HK-2 (cell line): ENCODE data around the gene CCDC3.
"Not testable (repeated sequence)": the region's sequence is repeated elsewhere in the genome, so short reads cannot be mapped to it uniquely, and the experiment has no call there.

Source experiments
- DNase-seq: peaks from one replicate; pipeline ENCODE4 v3.0.0-alpha.2; 2018; ENCODE audit not compliant: unreplicated experiment

The CCDC3 gene

DNA sequence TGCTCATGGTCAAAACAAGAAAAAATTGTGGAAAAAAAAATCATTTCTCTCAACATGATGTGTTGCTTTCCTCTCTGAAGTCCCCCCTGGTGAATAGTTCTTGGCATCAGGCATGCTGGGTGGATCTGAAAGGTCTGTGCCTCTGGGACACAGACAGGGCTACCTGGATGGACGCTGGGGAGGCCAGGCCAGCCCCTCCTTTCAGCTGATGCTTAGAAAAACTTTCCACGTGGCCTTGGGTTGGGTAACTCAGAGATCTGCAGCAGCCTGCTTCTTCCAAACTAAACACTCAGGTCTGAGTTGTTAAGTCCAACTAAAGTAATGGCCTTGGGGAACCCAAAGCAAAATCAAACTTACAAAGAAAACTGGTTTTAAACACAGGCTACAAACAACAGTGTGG is 113.0 kb downstream of the CCDC3 start:
- no peak for DNase-seq

DNA sequence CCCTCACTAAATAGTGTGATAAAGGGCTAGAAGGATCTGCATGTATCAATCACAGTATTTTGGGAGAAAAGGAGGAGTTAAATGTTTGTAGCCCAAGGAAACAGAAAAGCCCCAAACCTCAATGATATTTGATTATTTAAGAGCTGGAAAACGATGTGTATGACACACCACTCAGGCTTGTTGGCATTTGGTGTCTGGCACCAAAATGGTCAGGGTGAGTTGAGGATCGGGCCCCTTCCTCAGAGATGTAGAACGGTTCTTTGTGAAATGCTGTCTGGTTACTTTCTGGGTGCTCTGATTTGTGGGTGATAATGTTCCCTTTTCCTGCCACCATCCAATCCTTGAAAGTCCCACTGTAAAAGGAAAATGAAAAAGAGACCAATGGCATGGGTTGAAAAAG is 113.7 kb downstream of the CCDC3 start:
- no peak for DNase-seq

DNA sequence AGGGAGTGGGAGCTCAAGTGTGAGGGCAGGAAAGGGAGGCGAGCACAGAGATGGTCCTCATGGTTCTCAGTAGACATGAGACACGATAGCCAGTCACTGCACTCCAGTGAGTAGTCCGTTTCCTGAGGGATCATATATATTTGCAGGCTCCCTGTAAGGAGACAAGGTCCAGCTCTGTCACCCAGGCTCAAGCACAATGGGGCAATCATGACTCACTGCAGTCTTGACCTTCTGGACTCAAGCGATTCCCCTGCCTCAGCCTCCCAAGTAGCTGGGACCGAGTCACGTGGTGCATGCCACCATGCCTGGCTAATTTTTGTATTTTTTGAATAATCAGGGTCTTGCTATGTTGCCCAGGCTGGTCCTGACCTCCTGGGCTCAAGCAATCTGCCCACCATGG is 116.7 kb downstream of the CCDC3 start:
- DNase-seq, result no peak

DNA sequence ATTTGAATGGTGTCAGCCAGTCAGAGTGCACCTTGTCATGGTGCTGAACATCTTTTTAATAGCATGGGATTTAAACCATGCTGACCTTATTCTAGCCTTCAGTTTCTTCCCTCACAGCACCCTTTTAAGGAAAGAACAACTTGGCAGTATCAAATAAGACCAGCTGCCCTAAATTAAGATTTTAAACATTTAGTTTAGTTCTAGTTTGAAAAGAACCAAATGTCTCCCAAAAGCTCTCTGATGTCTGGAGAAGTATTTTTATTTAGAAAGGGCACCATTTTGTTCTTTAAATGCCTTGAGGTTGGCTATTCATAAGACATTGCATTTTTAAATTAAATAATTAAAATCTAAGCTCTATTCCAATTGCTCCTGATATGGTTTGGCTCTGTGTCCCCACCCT is 121.1 kb downstream of the CCDC3 start:
- DNase-seq, result no peak

DNA sequence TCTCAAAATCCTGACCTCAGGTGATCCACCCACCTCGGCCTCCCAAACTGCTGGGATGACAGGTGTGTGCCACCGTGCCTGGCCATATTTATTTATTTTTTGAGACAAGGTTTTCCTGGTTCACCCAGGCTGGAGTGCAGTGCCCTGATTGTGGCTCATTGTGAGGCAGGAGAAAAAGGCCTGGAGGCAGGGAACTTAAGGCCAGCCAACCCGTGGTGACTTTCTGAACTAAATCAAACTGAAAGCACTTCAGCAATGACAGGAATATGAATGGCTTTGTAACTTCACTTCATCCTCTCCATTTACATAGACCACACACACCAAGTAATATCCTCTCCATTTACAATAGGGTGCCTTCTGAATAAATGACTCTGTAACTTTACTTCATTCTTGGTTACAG is 124.4 kb downstream of the CCDC3 start:
- DNase-seq, result no peak

DNA sequence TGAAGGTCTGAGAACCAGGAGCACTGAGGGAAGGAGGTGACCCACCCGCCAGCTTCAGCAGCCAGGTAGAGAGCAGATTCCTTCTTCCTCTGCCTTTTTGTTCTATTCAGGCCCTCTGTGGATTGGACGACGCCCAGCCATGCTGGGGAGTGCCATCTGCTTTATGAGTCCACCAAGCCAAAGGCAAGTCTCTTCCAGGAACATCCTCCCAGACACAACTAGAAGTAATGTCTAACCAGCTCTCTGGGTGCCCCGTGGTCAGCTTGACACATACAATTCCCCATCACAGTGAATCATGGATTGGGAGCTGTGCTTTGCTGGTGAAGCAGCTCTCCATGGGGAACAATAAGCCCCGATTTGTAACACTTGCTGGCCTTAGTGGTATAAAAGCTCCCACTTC is 125.2 kb downstream of the CCDC3 start:
- no peak for DNase-seq

DNA sequence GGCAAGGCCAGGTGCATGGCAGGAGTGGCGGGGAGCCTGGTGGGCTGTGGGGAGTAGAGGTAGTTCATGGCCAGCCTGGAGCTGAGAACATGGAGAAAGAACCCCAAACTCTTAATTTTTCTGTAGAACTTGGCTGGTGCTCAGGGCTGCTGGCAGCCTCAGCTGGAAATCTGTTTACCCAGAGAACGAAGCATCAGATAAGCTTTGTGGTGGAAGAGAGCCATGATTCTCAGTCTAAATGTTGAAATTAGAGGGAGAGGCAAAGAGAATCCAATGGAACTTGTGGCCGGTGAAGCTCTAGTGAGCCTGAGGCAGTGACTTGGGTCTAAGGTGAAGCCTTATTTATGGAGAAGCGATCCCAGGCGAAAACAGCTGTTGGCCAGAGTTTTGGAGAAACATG is 126.4 kb downstream of the CCDC3 start:
- no peak for DNase-seq

DNA sequence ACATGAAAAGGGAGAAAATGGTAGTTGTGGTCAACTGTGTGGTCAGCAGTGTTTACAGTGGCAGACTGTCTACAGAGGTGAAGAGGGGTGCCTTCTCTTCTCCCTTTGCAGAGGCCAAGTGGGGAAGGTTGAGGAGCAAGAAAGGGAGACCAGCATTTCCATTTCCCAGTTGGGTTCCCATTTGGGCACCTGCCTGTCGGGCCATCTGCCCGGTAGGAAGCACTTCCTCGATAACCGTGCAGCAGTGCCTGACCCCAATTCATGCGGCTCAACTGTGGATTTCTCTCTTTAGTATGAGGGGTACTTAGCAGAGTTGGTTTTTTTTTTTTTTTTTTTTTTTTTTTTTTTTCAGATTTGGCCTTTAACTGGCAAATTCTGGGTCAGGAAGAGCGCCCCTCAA is 127.0 kb downstream of the CCDC3 start:
- DNase-seq, result no peak

DNA sequence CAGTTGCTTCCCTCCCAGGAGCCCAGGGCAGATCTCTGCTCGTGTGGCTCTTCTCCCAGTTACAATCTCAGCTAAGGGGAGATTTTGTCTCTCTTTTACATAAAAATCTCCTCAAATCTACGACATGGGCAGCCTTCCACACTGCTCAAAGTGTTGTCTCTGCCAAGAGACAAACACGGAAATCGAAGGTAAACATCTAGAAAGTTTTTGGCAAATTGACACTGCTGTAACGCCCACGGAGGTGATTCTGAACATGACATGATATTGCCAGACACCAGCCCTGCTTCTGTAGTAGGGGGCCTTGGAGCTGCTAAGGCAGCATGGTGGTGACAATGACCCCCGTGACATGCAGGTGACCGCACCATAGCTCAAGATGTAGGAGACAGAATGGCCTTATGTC is 128.3 kb downstream of the CCDC3 start:
- DNase-seq, result no peak

DNA sequence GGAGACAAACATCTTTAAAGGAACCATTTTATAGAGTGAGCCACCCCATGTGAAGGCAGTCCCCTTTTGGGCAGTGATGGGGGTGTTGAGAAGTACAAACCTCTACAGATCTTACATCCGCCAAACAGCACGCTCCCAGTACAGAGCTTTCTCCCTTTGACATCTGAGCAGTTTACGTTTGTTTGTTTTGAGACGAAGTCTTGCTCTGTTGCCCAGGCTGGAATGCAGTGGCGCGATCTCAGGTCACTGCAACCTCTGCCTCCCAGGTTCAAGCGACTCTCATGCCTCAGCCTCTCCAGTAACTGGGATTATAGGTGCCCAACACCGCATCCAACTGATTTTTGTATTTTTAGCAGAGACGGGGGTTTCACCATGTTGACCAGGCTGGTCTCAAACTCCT is 128.9 kb downstream of the CCDC3 start:
- DNase-seq, result no peak

DNA sequence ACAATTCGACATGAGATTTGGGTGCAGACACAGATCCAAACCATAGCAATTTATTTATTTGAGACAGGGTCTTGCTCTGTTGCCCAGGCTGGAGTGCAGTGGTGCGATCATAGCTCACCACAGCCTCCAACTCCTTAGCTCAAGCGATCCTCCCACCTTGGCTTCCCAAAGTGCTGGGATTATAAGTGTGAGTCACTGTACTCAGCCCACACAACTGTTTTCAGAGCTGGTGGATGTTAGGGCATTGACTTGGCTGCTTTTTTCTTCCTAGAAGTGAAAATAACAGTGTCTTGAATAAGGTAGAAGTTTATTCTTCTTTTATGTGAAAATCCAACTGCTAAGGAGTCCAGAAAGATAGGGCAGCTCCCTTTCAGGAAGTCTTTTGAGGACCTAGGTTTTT is 132.1 kb downstream of the CCDC3 start:
- no peak for DNase-seq

DNA sequence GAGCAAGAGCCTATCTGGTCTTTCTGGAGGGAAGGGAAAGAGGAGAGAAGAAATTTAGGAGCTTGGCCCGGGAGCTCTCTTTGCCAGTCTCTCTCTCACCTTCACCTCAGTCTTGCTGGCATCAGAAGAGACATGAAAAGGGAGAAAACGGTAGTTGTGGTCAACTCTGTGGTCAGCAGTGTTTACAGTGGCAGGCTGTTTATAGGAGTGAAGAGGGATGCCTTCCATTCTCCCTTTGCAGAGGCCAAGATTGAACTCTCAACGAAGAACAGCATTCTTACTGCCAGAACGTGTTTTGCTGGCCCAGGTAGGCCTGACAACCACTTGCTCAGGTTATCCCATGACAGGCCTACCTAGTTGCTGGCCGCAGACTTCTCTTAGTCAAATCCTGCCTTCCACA is 133.3 kb downstream of the CCDC3 start:
- no peak for DNase-seq

DNA sequence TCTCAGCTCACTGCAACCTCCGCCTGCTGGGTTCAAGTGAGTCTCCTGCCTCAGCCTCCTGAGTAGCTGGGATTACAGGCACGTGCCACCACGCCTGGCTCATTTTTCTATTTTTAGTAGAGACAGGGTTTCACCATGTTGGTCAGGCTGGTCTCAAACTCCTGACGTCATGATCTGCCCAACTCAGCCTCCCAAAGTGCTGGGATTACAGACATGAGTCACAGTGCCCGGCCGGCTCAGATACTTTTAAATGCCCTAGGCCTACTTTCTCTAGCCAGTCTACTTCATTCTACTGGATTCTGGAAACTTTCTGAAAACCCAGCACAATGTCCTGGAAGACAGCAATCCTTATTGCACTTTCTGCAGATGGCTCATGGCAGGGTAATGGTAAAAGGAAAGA is 136.0 kb downstream of the CCDC3 start:
- DNase-seq, result not testable (repeated sequence)

DNA sequence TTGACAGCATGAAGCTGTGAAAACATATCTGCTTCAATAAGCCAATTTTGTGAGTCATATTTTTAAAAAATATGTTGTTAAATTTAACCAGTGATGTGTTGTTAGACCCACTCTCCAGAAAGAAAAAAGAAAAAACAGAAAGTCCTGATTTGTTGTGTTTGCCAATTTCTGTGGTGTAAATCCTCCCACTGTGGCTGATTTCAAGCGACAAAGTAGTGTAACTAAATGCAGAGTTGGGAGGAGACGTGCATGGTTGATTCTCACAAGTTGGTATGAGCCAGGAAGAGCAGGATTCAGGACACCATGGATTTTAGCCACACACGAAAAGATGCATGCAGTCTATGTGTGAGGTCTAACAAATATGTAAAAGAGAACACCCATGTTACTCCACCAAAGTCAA is 139.1 kb downstream of the CCDC3 start:
- DNase-seq, result no peak

DNA sequence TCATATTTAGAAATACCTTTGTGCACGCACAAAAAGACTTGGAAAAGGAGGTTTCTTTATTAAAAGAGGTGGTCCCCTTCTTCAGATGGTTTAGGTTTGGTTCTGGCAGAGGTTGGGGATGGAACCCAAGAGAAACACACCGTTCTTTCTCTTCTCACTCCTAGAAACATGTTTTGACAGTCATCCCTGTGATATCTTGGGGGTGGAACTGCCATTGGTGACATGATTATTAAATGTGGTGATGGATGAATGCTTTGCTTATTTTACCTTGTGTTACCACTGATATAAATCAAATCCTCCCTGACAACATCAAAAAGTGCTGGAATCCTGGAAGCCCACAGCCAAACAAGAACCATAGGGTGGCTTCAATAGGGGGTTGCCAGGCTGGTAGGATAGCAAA is 146.5 kb downstream of the CCDC3 start:
- no peak for DNase-seq

DNA sequence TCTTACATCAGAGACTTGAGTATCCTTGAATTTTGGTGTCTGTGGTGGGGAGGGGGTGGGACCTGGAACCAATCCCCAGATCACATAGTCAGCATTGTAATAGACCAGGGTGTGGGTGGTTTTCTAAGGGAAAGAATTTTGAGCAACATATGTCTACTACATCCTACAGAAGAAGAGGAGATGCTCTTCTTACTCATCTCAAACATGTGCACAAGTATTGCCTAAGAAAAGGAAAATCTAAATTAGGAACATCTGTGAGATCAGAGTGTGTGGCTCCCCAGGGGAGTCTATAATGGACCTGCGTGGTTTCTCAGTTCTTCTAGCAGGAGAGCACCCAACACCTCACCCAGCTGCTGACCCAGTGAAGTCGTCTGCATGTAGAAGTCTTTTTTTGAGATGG is 148.8 kb downstream of the CCDC3 start:
- no peak for DNase-seq

DNA sequence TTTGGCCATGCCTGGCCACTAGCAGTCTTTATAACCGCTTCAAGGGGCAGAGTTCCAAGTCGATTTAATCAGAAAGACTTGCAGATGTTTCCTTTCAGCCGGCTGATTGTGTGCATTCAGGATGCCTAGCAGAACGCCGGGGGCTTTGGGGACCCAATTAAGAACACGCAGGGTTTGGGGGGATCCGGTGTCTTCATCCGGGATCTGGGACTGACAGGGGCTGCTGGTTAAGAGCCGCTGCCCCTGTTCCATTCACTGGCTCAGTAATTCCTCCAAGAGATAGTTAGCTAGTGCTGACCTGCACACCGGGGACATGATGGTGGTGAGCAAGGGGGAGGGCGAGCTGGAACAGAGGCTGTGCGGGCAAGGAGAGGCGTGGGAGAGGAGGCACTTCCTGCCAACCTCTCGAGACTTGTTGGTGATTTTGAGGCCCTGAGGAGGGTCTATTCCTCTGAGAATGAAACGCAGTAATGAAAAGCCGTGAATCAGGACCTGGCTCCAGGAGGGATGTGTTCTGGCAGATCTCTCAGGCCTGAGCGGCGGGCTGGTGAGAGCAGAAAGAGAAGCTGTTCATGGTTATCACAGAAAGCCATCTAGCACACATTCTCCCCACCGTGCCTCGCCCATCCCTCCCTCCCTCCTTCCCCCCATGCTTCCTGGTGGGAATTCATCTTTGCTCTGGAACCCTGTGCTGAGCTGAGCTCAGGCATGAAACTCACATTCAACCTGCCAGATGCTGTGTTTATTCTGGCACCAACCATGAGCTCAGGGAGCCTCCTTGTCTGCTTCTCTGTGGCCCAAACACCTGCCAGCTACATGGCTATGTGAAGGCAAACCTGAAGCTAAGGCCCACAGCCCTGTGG is 152.0 kb downstream of the CCDC3 start:
- DNase-seq, result no peak

DNA sequence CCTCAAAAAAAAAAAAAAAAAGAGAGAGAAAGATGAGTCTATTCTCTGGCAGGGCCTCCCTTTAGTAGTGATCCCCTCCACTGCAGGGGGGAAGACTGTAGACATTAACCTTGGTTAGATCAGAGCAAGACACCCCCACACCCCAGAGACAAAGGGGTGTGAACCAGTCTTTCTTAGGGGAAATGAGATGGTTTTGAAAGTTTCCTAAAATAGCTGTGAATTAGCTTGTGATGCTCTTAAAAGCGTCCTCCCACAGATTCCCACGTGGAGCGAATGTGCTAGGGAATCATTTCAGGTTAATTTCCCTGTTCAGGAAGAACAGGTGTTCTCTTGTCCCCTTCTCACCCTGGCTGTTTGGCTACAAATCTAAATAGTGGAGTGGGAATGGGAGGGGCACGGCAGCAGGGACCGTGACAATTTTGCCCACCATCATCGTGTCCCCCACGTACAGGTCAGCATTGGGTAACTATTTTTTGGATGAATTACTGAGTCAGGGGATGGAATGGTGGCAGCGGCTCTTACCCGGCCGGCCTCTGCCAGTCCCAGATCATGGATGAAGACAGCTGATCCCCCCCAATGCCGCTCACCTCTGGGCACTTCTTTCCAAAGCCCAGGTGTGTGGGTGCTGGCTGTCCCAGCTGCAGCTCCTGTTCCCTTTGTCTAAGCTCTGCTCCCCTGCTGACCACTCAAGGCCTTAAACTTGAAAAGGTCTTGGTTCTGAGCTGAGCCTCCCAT is 152.9 kb downstream of the CCDC3 start:
- no peak for DNase-seq

DNA sequence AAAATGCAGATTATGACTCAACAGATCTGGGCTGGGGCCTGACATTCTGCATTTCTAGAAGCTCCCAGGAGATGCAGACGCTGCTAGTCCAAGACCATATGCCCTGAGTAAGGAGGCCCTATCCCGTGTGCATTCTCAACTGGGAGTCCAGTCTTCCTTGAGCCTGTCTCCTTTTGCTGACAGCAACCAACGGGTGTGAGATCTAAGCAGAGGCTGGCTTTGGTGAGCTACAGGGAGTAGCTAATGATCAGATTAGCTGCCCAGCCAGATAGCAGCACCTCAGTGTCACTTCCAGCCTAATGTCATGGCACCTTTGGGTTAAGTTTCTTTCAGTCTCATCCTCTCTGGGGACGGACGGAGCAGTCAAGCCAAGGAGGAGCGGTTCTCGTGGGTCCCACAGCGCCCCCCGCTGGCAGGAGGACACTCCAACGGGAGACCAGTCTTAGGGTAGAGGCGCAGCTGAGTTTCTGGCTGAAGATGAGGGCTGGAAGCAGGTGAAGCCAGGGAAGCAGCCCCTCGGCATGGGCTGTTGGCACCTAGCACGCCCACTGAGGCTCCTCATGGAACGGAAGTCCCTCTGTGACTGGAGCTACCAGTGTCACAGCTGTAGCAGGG is 154.0 kb downstream of the CCDC3 start:
- DNase-seq, result no peak

DNA sequence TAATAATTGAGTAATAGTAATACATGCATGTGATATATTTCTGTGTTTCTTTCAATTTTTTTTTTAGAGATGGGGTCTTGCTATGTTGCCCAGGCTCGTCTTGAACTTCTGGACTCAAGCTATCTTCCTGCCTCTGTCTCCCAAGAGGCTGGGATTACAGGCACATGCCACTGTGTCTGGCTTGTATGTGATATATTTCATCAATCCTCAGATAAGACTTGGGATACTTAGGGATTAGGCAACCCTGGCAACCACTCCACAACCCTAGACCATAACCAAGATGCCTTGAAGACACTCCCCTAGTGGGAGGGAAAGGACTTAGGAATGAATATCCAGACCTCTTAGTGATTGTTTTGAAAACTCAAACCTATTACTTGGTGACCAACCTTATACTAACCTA is 154.8 kb downstream of the CCDC3 start:
- DNase-seq, result no peak
